GM18507 (cell line): ENCODE measurements around the gene DDX47.
"Not testable (repeated sequence)": the region's sequence is repeated elsewhere in the genome, so short reads cannot be mapped to it uniquely, and the experiment has no call there.

ENCODE experiments used
- DNase-seq: peaks from one replicate; pipeline ENCODE4 v3.0.0; 2011; ENCODE audit warnings: low read depth; ENCODE audit not compliant: insufficient read length; ENCODE audit errors: extremely low spot score
- FAIRE-seq: peaks from 2 replicates; lab custom pipeline; 2011; peaks lifted over from hg19 to GRCh38; lab: Jason Lieb, UNC

DDX47 gene

DNA sequence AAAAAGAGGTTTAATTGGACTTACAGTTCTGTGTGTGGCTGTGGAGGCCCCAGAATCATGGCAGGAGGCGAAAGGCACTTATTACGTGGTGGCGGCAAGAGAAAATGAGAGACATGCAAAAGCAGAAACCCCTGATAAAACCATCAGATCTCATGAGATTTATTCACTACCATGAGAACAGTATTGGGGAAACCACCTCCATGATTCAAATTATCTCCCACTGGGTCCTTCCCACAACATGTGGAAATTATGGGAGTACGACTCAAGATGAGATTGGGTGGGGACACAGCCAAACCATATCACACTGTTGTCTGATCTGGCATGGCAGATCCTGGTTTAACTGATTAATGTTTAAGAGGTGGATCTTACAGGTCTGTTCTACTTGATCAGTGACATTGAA lies 5.6 kb downstream of the DDX47 start:
- FAIRE-seq (peak; percentile 41), DNase-seq (no peak)

DNA sequence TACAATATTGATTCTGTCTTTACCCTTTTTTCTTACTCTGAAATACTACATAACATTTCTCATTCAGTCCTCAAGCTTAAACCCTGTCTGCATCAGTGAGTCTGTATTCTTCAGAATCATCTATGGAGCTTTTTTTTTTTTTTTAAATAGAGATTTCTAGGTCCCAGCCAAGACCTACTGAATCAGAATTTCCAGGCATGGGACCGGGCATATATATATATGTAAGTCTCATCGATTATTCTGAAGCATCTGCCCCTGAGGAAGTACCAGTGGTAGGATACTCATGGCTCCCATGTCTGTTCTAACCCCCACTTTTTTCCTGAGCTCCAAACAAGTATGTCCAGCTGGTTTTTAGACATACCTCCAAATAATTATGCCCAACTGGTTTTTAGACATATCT lies 6.1 kb downstream of the DDX47 start:
- no peak for FAIRE-seq
- no peak for DNase-seq

DNA sequence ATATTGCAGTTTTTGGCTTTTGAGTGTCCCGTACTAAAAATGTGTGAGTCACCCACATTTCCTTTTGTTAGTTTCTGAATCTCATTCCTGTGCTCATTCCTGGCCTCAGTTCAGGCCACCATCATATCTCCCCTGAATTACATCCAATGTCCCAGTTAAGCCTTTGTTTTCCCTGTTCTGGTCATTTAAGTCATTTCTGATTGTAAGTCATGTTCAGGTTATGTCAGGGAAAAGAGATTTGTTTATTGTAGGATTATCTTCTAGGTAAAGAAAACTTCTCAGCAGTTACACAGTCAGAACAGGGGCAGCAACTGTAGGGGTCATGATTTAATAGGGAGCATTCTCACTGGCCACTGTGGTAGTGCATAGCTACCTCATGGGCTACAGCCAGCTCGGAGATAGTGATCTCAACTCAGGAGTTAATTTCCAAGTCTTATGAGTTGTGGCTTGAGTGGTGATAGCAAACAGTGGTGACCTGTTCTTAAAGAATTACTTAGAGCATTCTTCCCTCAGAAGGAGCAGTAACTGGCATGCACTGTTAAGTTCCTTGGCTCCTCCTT lies 6.7 kb downstream of the DDX47 start:
- FAIRE-seq: no peak
- no peak for DNase-seq

DNA sequence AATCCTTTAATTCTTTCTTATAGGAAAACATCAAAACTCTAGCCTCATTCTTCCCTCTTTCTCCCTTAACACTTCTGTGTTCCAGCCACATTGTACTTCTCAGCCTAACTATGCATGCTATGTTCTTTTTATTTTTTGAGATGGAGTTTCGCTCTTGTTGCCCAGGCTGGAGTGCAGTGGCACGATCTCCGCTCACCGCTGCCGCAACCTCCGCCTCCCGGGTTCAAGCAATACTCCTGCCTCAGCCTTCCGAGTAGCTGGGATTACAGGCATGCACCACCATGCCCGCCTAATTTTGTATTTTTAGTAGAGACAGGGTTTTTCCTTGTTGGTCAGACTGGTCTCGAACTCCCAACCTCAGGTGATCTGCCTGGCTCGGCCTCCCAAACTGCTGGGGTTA lies 7.2 kb downstream of the DDX47 start:
- FAIRE-seq, DNase-seq: not testable (repeated sequence)

DNA sequence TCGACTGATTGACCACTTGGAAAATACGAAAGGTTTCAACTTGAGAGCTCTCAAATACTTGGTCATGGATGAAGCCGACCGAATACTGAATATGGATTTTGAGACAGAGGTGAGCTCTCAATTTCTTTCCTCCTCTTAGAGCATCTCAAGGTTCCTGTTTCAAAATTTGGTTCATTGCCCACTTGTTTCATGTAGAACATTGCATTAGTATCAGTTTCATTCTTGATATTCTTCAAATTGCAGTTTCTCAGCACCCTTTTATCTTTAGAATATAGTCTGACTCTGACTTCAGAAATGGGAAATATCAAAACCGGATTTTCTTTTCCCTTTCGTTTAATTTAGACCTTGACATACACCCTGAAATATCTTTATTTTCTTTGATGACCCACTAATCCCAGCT lies 8.8 kb downstream of the DDX47 start:
- no peak for DNase-seq
- peak; percentile 84 for FAIRE-seq

DNA sequence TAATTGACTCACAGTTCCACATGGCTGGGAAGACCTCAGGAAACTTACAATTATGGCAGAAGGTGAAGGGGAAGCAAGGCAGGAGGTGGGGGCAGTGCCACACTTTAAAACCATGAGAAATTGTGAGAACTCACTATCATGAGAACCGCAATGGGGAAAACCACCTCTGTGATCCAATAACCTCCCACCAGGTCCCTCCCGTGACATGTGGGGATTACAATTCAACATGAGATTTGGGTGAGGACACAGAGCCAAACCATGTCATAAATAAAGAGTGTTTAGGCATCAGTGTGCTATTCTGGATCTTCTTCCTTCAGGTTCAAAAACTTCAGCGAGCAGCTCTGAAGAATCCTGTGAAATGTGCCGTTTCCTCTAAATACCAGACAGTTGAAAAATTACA lies 9.7 kb downstream of the DDX47 start:
- FAIRE-seq: peak; percentile 50
- DNase-seq: no peak

DNA sequence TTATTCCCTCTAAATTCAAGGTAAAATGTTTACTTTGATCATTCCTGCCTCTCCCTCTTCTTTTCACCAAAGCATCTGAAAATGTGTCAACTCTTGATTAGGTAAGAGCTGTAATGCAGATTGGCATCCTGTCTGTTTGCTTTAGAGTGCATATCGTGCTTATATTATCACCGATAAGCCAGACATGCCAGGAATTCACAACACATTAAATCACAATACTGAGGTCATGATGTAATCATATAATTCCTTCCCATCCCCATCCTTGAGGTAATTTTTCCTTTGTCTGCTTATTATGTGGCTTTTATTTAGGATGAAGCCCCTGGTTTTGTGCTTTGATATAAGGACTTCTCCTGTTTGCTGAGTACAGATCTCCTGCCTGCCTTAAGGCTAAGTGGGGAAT lies 10.2 kb downstream of the DDX47 start:
- DNase-seq (no peak), FAIRE-seq (no peak)

DNA sequence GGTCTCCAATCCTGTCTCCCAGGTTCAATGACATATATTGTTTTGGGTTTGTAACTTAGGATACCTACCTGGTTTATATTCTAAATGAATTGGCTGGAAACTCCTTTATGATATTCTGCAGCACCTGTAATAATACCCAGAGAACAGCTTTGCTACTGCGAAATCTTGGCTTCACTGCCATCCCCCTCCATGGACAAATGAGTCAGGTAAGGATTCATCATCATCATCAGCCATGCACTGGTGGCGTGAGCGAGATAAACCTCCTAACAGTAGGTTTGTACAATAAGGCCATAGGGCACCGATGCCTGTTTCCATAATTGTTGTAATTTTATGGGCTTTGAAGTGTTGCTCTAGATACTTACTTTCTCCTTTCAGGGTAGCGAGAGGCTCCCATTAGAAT lies 10.7 kb downstream of the DDX47 start:
- no peak for FAIRE-seq
- DNase-seq: no peak

DNA sequence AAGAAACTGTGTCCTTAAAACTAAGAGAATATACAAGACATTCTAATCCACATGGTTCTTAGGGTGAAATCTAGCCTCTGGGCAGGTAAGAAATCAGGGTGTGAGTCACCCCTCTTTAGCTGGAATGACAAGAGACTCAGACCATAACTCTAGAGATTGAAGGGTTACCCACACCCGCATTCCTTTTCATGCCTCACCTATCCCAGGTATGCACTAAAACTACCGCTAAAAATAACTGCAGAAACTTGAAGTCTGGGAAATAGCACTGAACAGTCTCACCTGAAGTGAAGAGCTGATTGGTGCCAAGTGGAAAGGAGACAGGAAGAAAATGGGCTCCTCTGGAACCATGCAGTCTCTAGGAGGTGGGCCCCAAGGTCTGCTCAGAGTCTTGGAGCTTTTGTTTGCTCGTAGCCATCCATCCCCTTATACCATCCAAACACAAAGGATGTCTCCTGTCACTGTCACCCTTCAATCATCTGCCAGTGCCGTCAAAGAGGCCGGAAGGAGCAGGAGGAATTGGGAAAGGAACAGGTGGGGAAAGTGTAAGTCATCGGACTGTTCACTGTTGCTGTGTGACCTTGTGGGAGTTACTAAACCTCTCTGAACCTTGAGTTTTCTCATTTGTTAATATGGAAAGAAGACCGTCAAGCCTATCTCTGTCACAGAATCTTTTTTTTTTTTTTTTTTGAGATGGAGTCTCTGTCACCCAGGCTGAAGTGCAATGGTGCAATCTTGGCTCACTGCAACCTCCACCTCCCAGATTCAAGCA lies 22.4 kb downstream of the DDX47 start:
- no peak for FAIRE-seq
- no peak for DNase-seq

DNA sequence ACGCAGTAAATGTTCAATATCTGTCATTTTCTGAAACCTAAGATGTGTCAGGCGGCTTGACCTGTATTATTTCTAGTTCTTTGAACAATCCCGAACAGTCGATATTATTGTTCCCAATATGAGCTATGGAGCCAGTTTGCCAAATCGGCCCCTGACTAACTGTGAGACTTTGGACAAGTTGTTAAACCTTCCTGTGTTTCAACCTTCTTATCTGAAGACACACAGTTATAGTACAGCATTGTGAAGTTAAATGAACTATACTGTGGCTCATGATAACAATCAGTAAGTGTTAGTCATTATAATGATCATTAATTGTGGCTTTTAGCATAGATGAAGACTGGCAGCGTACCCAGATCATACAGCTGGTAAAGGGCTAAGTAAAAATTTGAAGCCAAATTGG lies 23.4 kb downstream of the DDX47 start:
- DNase-seq: no peak
- no peak for FAIRE-seq

DNA sequence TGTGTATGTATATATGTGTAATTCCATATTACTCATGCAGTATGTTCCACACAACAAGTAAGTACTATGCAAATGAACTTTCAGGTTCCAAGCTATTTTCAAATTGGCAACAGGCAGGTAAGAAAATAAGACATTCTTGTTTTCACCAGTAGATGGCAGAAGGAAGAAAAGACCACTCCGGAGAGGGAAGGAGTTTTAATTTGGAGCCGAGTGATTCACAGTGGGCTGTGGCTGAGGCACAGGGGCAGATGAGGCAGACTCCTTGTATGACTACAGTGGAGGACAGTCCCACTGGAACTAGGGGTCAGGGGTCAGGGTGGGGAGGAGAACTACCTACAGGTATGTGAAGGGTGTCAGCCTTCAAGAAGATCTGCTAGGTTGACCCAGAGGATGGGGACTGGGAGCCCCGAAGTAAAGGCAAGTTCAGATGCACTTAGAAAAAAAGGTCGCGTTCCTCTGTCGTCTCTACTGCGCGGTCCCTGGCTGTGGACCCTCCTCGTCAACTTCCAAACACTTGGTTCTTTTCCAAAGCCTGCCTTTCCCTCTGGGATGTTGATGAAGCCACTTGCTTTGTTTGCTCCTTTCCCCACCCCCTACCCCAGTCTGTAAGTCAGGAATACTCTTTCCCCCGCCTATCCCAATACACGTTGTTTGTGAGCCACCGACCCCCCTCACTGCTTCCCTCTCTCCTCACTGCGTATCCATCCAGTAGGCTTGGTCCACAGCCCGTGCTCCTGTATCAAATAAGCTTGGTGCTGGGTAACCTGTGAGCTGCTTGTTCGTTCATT lies 24.1 kb downstream of the DDX47 start:
- FAIRE-seq (peak; percentile 71), DNase-seq (peak; percentile 25)

DNA sequence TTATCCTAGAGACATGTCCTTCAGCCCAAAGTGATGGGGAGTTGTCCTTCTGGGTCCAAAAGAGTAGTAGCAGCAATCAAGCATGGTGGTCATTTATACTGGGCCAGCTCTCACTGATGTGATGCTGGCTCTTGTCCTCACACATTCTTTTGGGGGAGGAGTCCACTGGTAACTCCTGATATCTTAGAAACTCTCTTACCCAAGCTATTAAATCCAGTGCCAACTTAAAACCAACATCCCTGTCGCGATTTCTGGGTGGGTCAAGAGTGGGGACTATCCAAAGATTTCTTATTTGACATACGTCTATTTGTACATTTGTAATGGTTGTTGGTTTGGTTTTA lies 24.6 kb downstream of the DDX47 start:
- DNase-seq (no peak), FAIRE-seq (no peak)

DNA sequence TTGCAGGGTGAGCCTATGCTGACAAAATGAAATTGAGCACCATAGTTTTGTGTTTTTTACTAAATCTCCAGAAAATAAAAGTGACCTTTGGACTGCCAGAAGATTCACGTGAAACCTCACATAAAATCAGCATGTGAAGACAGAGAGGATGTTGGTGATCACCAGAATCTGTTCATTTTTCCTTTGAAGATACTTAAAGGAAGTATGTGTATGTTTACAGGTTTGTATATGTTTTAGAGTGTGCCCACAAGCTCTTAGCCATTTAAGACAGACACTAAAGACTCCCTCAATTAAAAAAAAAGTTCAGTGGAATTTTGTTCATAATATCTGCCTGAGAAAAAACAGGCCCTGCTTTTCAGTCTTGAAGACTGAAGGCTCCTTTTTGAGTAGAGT lies 25.9 kb downstream of the DDX47 start:
- DNase-seq (no peak), FAIRE-seq (no peak)

DNA sequence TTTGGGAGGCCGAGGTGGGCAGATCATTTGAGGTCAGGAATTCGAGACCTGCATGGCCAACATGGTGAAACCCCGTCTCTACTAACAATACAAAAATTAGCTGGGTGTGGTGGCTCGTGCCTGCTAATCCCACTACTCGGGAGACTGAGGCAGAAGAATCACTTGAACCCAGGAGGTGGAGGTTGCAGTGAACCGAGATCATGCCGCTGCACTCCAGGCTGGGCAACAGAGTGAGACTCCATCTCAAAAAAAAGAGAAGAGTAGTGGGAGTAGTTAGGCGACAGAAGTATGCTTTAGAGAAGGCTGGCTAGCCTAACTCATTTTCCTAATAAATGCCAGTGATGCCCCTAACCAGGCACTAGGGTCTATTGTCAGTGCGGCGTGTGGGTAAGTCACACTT lies 26.3 kb downstream of the DDX47 start:
- DNase-seq, FAIRE-seq: not testable (repeated sequence)

DNA sequence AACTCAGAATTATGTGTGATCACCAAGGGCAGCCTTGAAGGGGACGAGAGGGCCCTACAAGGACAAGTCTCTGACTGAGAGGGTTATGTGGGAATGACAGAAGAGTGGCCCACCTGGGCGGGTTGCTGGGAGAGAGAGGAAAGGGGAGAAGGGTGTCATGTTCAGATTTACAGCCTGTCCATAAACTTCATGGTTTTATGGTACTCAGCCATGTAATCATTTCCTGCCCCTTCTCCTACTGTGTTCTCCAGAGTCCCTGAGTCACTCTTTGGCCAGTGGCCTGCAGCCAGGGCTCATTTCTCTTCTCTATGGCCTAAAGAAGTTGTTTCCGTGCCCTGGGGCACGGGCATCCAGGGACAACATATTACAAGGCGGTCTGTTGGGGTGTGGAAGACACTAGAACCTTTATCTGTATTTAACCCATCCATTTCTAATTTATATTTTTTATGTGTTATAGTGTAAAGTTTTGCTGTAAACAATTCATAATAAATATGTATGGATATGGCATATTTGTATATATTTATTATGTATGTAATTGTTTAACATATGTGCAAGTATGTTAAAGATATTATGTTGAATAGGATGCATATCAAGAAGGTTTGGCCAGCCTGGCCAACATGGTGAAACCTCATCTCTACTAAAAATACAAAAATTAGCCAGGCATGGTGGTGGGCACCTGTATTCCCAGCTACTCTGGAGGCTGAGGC lies 26.9 kb downstream of the DDX47 start:
- FAIRE-seq (no peak), DNase-seq (no peak)

DNA sequence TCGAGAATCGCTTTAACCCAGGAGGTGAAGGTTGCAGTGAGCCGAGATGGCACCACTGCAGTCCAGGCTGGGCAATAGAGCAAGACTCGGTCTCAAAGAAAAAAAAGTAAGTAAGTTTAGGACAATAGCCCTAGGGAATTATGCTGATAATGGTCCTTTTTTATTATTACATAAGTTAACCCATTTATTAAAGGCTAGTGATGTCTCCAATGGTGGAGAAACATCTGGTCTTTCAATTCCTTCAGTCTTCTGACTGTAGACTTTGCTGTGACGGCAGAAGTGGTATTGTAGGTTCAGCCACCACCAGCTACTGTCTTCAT lies 27.4 kb downstream of the DDX47 start:
- DNase-seq (no peak), FAIRE-seq (no peak)

DNA sequence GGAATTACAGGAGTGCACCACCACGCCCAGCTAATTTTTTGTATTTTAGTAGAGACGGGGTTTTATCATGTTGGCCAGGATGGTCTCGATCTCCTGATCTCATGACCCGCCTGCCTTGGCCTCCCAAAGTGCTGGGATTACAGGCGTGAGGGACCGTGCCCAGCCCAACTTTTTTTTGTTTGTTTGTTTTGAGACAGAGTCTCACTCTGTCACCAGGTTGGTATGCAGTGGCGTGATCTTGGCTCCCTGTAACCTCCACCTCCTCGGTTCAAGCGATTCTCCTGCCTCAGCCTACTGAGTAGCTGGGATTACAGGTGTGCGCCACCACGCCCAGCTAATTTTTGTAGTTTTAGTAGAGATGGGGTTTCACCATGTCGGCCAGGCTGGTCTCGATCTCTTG lies 28.3 kb downstream of the DDX47 start:
- FAIRE-seq: not testable (repeated sequence)

DNA sequence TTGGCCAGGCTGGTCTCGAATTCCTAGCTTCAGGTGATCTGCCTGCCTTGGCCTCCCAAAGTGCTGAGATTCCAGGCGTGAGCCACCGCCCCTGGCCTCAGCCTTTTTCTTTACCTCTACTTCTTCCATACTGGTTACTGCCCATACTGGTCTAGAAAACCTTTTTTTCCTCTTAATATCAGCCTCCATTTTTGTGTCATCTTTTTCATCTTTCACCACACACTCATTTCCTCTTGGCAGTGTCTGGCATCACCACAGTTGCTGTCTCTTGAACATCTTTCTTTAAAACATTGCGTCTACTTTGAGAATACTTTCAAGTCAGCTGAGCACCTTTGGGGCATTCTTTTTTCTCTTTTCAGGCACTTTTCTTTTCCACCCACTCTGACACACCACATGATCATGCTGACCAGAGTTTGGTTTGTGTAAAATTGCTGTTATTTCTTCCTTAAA lies 32.7 kb downstream of the DDX47 start:
- FAIRE-seq (no peak), DNase-seq (no peak)

More for the DNA sequence above, 28.3 kb downstream of the DDX47 start:
- DNase-seq: not testable (repeated sequence)

DNA sequence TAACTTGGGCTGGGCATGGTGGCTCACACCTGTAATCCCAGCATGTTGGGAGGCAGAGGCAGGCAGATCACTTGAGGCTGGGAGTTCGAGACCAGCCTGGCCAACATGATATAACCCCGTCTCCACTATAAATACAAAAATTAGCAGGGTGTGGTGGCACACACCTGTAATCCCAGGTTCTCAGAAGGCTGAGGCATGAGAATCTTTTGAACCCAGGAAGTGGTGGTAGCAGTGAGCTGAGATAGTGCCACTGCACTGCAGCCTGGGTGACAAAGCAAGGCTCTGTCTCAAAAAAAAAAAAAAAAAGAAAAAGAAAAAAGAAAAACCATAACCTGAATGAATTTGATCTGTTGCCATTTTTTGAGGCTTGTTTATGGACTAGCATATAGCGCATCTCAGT lies 33.6 kb downstream of the DDX47 start:
- not testable (repeated sequence) for FAIRE-seq, DNase-seq

DNA sequence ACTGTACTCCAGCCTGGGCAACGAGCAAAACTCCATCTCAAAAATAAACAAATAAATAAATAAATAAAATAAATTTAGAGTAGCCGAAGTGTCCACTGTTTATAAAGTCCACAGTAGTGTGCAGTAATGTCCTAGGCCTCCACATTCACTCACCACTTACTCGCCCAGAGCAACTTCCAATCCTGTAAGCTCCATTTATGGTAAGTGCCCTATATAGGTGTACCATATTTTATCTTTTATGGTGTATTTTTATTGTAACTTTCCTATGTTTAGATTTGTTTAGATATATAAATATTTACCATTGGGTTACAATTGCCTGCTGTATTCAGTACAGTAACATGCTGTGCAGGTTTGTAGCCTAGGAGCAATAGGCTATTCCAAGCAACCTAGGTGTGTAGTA lies 40.3 kb downstream of the DDX47 start:
- DNase-seq (no peak), FAIRE-seq (no peak)
